HS-5 (cell line): ENCODE measurements around the gene OR51E1.

Source experiments
- DNase-seq: peaks from one replicate; pipeline ENCODE4 v3.0.0-alpha.2; 2012; ENCODE audit warnings: low read depth

OR51E1 gene

DNA sequence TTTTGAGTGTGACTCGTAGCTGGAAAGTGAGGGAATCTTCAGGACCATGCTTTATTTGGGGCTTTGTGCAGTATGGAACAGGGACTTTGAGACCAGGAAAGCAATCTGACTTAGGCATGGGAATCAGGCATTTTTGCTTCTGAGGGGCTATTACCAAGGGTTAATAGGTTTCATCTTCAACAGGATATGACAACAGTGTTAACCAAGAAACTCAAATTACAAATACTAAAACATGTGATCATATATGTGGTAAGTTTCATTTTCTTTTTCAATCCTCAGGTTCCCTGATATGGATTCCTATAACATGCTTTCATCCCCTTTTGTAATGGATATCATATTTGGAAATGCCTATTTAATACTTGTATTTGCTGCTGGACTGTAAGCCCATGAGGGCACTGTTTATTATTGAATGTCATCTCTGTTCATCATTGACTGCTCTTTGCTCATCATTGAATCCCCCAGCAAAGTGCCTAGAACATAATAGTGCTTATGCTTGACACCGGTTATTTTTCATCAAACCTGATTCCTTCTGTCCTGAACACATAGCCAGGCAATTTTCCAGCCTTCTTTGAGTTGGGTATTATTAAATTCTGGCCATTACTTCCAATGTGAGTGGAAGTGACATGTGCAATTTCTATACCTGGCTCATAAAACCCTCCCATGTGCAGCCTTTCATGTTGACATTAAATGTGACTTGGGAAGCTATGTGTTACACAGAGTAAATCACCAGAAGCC lies 11.0 kb downstream of the OR51E1 start:
- no peak for DNase-seq

DNA sequence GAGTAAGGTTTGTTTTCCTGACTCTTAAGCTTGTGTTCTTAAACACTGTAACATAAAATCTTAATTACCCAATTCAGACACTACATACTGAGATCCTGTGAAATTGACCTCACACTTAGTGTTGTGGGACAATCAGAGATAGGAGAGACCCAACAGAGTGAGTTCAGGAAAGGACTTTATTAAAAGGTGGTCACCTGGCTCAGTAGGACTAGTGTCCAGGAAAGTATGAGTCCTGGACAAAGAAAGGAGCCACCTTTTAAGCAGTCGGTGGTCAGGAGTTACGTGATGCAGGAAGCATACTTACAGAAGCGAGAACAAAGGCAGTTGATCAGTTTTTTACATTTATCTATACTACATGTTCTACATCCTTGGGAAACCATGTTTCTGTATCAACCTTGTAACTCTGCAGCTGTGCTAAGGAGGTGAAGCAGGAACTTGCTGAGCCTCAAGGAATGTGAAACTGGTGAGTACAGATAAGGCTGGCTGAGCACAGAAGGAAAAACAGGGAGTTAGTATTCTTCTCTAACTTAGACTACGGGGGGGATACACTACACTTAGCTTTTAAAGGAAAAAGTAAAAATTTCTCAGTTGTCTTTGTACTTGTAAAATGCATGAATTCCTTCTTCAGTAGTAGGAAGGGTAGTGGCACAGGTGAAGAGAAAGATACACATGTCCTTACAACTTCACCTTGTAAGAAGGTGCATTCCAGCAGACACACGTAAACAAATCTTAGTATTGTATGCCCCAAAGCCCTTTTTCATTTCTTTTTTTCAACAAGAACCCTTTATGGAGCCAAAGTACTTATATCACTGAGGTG lies 15.1 kb downstream of the OR51E1 start:
- no peak for DNase-seq

DNA sequence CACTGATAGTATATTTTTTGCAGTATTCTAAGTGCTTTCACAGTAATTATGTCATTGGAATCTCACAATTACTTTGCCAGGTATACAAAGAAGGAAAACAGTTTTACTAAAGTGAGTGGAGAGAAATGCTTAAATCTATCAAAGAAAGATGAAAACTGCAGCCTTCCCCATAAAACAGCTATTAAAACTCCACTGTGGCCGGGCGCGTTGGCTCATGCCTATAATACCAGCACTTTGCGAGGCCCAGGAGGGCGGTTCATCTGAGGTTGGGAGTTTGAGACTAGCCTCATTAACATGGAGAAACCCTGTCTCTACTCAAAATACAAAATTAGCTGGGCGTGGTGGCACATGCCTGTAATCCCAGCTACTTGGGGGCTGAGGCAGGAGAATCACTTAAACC lies 19.1 kb downstream of the OR51E1 start:
- no peak for DNase-seq

DNA sequence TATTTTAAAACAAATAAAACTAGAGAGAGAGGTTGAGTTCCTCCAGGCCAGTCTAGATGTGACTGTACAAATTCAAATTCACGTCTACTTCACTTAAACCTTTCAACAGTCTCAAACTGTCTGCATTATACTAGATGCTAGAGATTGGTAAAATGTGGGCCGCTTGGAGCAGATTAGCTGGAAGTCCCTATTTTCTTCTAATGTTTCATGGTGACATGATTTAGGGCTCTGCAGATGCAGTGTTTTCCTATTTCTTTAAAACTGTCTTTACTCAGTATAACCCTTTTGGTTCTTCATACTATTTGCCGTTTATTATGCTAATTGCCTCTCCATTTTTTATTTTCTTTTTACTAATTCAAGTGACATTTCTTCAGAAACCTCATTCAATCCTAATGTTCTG lies 20.4 kb downstream of the OR51E1 start:
- DNase-seq: no peak

DNA sequence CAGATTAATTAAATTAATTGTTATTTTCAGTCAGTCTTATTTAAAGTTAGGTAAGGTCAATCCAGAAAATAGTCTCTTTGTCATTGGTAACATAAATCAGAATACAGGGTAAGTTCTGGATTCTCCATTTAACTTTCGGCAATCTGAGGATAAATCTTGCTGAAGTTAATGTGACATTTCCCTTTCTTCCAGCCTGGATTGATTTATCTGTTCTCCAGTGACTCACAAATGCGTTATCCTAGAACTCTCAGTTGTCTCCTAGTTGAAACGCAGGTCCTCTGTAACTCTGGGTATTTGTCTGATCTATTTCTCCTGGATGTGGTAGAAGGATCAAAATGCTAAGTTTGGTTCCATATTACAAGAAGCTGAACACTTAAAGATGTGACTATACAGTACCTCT lies 21.0 kb downstream of the OR51E1 start:
- no peak for DNase-seq

DNA sequence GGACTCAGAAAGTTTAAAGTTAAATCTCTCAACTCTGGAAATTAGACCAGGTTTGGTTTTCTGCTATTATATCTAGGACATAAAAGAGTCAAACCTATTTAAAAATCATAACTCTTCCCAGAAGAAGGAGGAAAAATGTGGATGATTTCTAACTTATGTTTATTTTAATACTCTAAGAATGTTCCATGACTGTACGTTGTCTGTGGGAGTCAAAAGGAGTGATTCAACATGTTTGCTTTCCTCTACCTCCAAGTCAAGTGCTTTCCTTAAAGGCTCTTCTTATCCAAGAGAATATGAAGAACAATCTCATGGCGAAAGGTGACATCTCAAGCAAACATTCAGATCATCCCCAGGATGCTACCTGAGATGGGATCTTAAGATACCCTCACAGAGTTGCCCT lies 21.6 kb downstream of the OR51E1 start:
- DNase-seq: no peak

DNA sequence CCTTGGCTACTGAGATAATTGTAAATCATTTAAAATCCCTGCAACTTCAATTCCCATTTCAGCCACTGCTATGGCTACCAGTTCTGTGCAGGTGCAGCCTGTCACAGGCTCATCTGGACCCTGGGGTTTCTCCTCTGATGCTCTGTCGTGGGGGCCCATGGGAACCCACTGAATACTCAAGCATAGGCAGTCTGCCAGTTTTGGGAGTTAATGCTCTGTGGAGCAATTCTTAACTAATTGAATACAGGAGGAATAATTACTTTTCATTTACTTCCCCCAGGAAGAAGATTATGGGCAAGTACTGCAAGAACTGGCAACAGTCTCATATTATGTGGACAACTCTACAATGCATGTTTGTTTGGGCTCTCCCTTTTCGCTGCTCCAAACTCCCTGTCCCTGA lies 28.0 kb downstream of the OR51E1 start:
- no peak for DNase-seq

DNA sequence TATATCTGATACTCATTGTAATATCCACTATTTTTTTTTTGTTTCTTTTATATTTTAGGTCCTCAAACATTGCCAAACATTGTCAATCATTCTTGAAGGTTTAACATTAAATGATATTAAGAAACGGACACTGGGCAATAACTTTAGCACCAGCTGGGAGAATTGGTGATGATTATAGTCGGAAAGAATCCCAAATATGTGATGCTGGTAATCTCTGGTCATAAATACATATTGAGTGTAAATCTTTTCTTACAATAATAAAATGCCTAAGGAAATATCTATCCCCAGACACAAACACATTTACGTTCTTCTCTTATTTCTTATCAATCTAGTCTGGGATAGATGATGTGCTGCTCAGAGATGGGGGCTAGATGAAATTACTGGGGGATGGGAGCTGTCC lies 28.7 kb downstream of the OR51E1 start:
- peak; percentile 37 for DNase-seq

DNA sequence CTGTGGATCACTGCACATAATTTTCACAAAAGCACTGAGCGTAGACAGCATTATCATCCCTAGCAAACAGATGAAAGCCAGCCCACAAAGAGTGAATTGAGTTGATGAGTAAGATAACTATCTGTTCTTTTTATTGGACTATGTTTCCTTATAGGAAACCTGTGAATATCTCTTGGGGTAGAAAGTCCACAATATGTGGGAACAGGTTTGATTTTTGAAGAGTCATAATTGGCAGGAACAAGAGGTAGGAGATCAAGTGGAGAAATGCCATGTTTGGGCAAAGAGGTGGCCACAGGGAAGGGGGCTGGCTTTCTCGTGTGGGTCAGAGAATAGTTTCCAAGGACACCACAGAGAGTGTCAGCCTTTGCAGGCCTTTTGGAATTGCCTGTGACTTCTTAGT lies 30.0 kb downstream of the OR51E1 start:
- DNase-seq: no peak

DNA sequence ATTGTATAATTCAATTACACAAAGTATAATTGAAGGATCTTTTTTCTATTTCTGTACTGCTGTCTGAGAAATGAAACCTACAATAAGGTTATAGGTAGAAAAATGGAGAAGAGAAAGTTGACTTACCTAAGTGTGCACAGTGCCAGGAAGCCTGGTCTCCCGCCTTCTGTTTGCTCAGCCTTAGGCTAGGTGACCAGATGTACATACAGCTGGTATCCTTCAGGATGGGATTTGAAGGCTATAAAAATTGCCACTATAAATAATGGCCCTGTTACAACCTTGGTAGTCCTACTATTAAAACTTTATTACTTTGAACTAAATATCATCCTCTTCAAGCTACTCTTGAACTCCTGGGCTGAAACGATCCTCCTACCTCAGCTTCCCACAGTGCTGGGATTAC lies 34.2 kb downstream of the OR51E1 start:
- DNase-seq: no peak

DNA sequence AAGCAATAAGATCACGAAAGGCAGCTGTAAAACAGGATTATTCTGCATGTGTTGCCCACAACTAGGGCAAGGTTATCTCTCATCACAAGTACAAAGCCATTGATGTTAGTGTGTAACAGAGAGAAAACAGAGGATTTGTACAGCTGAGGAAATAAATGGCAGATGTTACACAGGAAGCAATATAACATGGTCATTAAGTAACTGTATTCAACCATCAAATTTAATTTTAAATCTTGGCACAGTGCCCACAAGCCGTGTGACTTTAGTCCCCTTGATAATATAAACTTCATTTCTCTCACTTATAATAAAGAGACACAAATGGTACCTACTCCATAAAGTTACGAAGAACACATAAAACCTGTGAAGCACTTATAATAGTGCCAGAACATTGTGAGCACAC lies 36.6 kb downstream of the OR51E1 start:
- DNase-seq: no peak

DNA sequence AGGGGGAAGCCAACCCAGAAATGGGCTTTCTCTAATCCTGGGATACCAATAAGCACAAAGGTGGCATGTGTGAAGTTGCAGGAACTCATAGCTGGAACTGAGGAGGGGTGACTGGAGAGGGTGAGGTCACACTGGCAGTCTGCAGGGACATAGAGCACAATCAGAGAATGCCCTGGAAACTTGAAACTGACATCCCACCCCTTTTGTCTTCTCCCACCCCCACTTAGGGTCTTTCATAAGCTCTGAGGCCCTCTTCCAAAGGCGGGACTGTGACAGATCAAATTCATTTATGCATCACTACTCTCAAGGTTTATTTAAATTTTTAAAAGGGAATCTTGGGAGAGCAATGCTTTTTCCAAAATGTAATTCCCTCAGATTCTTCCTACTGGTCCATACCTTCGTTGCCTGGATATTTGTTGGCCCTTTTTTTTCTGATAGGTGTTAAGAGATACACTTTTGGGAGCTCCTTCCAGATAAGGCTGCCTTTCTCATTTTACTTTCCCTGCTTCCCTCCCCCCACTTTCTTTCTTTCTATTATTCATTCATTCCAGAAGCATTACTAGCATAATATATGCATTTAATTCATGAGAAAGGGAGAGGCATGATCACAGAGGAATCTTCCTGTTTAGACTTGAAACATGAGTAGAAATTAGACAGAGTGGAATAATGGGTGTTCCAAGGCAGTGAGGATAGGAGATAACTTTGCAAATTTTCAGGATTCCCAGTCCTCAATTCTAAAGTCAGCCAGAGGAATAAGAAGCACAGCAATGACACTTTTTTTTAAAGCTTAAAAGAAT lies 39.0 kb downstream of the OR51E1 start:
- peak; percentile 29 for DNase-seq

DNA sequence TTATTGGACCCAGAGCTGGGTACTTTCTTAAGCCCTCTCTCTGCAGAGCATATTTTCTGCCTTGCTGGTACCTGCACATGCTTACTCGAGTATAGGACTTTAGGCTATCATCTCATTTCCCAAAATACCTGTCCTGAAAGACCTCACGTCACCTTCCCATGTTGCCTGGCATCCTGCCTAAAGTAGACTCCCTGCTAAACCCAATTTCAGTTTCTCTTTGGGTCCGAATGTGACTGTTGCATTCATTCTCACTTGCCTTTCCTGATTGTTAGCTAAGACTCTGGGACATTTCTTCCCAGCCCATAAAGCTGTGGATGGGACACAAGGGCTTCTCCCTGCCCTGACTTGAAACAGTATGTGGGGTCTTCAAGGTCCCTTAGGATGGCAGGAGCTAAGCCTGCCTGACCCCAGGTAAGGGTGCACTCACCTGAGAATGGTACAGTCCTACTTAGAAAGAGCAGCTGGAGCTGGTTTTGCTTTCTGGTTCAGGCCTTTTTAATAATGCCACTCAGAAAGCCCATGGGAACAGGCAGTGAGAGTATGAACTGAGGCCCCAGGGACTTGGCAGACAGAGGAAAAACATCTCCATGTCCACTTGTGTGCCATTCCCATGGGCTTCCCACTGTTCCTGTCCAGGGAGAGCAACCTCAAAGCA lies 41.0 kb downstream of the OR51E1 start:
- no peak for DNase-seq

DNA sequence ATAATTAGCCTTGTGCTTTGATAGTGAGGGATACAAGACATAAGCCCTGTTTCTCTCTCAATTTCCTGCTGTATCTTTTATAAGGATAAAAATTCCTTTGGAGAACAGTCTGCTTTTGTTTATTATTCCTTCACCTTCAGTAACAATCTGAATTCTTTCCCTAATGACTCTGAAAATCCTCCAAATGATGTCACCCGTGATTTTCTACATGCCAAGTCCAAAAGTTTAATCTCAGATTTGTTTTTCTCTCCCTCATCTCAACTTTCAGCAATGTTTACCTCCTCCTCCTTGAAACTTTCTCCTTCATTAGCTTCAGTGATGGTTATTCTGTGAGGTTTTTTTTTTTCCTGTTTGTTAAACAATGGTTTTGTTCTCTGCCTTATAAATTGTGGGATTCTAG lies 51.7 kb downstream of the OR51E1 start:
- DNase-seq: no peak

DNA sequence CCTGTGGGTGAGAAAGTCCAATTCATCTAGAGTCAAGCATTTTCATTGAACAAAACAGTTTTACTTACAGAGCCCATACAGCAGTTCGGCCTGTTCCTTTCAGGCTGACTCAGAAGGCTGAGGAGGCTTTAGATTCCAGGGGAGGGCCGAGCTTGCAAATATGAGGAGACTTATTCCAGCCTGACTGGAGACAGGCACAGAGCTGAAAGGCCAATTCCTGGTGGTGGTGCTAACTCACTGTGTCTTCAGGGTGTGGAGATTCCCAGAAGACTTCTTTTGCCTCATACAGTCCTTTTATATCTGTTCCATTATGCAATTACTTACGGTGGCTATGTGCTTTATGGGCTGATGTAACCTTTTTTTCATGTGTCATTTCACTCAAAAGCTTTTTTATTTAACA lies 53.8 kb downstream of the OR51E1 start, which contains the start of gene OR51E2:
Gene OR51E2, minus strand, starts transcription at position 269 of the 400 bp plus-strand sequence. CDS start 15,142 bp downstream, outside the sequence.
- no peak for DNase-seq

DNA sequence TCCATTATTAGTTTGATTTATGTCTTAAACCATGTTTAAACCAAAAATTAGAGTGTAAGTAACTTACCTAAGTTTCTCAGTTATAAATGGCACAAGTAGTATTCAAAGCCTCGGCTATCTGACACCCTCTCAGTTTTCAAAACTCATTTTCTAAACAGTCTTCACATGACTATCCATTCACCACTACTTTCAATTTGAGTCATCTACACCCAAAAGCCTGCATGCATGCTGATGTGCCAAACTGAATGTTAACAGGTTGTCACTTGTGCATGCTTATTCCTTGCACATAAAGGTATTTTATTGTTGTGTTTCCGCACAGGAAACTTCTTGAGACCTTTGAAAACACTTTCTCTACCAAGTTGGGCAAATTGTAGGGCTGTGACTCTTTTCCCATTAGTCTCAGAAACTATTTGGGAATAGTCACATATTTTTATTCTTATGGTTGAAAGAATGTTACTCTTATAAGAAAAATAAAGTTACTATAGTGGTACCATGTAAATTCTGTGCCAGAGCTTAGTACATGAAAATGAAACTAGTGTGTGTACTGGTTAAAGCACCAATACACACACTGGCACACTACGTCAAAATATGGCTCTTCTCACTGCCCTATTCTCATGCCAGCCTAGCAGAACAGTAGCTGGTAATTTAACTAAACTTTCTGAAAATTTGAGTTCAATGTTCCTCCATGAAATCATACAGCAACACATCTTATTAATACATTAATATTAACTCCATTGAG lies 56.1 kb downstream of the OR51E1 start:
- no peak for DNase-seq

DNA sequence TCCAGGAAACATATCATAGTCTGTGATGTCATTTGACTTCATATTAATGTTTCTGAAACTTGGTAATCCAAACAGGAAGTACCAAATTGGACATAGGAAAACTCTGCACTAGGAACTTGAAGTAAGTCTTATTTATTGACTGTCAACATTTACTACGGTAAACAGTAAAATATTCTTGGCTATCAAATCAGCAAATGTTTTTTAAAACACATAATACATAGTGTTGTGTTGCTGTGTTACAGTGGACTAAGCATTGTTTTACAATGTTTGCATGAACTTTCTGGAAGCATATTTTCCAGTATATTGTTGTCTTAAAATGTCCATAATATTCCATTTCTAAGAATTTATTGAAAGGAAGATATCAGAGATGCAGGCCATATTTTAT lies 56.6 kb downstream of the OR51E1 start:
- DNase-seq: no peak

DNA sequence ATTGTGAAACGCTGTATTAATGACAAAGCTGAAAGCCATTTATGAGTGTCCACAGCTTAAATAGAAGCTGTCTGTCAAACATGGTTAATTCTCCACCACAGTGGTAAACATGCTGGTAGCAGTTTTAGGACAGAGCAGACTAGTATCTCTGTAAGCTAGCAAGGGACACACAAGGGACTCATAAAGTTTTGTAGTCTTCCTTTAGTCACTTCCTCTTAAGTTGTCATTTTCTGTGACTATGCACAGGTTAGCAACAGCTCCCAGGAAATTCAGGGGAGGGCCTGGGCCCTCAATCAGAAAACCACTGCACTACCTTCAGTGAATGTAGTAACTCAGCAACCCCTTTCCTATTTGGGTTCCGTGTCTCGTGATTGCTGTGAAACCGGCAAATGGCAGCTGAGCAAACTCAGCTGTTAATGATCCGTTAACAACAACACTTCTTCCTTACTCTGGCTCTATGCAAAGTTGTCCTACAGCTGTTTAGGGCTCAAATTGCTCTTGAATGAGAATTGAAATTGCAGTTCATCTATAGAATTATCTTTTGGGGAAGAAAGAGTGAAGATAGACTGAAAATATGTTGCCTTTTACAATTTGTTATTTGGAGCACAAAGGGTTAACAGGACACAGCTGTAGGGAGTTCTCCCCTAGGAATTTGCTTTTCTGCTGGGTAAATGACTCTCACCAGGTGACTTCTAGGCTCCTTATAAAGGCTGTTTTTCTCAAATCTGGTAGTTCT lies 60.4 kb downstream of the OR51E1 start, which contains the start of gene MMP26:
Gene MMP26, plus strand, starts transcription at position 731 of the 736 bp plus-strand sequence.
- no peak for DNase-seq

DNA sequence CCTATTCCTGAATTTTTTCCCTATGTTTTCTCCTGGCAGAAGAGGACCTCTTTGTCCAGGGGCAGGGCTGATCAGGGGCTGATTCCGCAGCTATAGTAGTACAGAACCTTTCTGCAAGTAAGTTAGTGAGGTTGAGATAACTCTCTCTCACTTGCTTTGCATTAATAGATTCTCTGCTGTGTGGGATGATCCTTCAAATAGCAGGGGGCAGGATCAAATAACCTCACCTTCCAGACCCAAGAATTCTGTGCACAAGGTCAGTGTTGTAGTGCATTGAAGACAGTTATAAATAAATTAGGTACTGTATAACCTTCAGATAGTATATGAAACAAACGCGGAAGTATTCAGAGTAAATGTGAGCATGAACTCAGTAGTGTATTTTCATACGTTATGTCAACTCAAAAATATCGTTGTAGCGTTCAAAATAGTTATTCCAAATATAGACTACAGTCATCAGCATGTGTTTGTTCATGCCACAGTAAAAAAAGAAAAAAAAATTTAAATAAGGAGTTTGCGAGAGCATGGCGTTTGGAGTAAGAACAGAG lies 61.1 kb downstream of the OR51E1 start:
- DNase-seq: no peak
